Adrenal gland (tissue), 12 donors: Measurements from ENCODE around the gene STARD9. TPM values are rescaled to one million over a fixed set of nuclear protein-coding genes. Genes with fewer than 3 reads are reported as not detected.

ENCODE experiments used
- DNase-seq, 7 donors: peaks; one replicate each; pipeline ENCODE4 v3.0.0-alpha.2; 2019 to 2020
- H3K27ac ChIP-seq, 5 donors: fragments of 200-600 bp; sonication (generic) in 4 of 5; 1 replicate in 3 of 5; 2 replicates in 2 of 5; pipeline versions ENCODE4 v1.5.1 to v1.8.0; 2016 to 2020; ENCODE audit warnings: mild to moderate bottlenecking in 1 of 5
- H3K27me3 ChIP-seq: fragments of 200-600 bp; 2 replicates; pipeline ENCODE4 v1.8.0; 2021
- H3K36me3 ChIP-seq, 2 donors: fragments of 200-600 bp; replicated peaks in 1 of 2; 1 replicate in 1 of 2; 2 replicates in 1 of 2; pipeline versions ENCODE4 v1.5.1 to v1.8.0; 2018 to 2022
- H3K4me1 ChIP-seq, 2 donors: fragments of 200-600 bp; replicated peaks in 1 of 2; 1 replicate in 1 of 2; 2 replicates in 1 of 2; pipeline versions ENCODE4 v1.5.1 to v1.8.0; 2018 to 2021
- H3K4me3 ChIP-seq, 4 donors: fragments of 200-600 bp; sonication (generic) in 3 of 4; one replicate each; pipeline ENCODE4 v1.5.1; 2016 to 2018
- H3K9me3 ChIP-seq, 3 donors: fragments of 200-600 bp; sonication (generic) in 1 of 3; replicated peaks in 1 of 3; 1 replicate in 2 of 3; 2 replicates in 1 of 3; pipeline versions ENCODE4 v1.5.1 to v1.8.0; 2016 to 2021
- CTCF ChIP-seq, 6 experiments: fragments of 450-650 bp in 4 of 6; fragments of 200-600 bp in 2 of 6; sonication (generic) in 1 of 6; IDR thresholded peaks; 1 replicate in 5 of 6; 2 replicates in 1 of 6; pipeline versions ENCODE4 v1.5.1 to v1.8.0; 2016 to 2021; ENCODE audit warnings: antibody characterized with exemption in 6 of 6, mild to moderate bottlenecking in 2 of 6, moderate library complexity in 1 of 6
- POLR2A ChIP-seq, 2 donors: fragments of 450-650 bp; IDR thresholded peaks; one replicate each; pipeline ENCODE4 v1.6.1; 2017; ENCODE audit warnings: antibody characterized with exemption in 2 of 2, mild to moderate bottlenecking in 2 of 2, moderate library complexity in 1 of 2
- WGBS, 4 donors: extraction: QIAGEN DNeasy Blood & Tissue Kit in 2 of 4; methylation state at CpG; one replicate each; pipeline versions ENCODE4 v1.1.5 to v1.1.7; 2013 to 2017; 5-methylcytosine and 5-hydroxymethylcytosine counted together
- intact Hi-C, 2 donors: fragments of 100-400 bp; cut with DNase I; formaldehyde crosslinking; loops; one replicate each; pipeline versions ENCODE4 v1.14.1 to v1.15.0; 2022 to 2023
- polyA plus RNA-seq, 3 donors: library from polyadenylated mRNA; stranded (reverse); fragments of 200-250 nt in 2 of 3; fragments of 350-450 nt in 1 of 3; fragmentation: Illumina TruSeq in 1 of 3; extraction: RNeasy Lipid Tissue Mini Kit (QIAGEN cat#74804) in 1 of 3; gene quantifications; one replicate each; pipeline ENCODE4 v1.2.3, GENCODE V29; 2013 to 2014
- total RNA-seq, 9 donors: library from RNA; depleted of rRNA in 4 of 9; stranded (reverse); fragments of >200 nt in 4 of 9; fragments of 120-200 nt in 1 of 9; fragmentation: NEBNext Ultra II Directional in 1 of 9; extraction: Animal tissue kit (Norgen Biotek cat#: 25700) in 1 of 9; gene quantifications; one replicate each; pipeline versions ENCODE4 v1.1.0 to v1.2.4, GENCODE V29; 2013 to 2023
- donor health status: healthy with polysubstance abuse.
- donor health status: Bipolar disorder and iron deficiency.
- donor health status: DM: yes; HTN: yes; CAD: no.
- donor health status: DM: no; HTN: no; CAD: no.
- donor health status: DM: no; HTN: no; CAD: no.
- donor health status: DM: yes; HTN: yes; CAD: no.

STARD9 gene
- total and polyA plus RNA-seq, 12 donors = 0.71 to 8.7 (median 3.5) TPM

GRCh38 chr15:42704492-42704926, 129.1 kb downstream of the STARD9 start:
- WGBS, 4 donors = 25 to 56% (median 32%) methylated on average over 2 to 4 of the region's 4 CpGs
- H3K27ac ChIP-seq = no peak overlapping the region
- no peak overlapping the region for H3K4me3 ChIP-seq
- peak; percentile 69 to 89 (median 73) for DNase-seq
- H3K36me3 ChIP-seq = no peaks in the 10 kb centered on the region
- intact Hi-C loops = loop anchor here in 1 of 2 donors (5.0 kb wide), 1 partner anchor 223 kb away; no protein-coding TSS in a partner anchor
- TF ChIP-seq POLR2A (IDR thresholded peaks at IDR 0.05) = no peak
- TF ChIP-seq CTCF (IDR thresholded peaks at IDR 0.05) = peak; percentile 54 to 86 (median 80)
- no peaks in the 10 kb centered on the region for H3K27me3 ChIP-seq
- no peaks in the 10 kb centered on the region for H3K4me1 ChIP-seq
- no peaks in the 10 kb centered on the region for H3K9me3 ChIP-seq

- WGBS, 4 donors = 92 to 98% (median 96%) methylated on average over 5 of the region's 5 CpGs
- no peak overlapping the region for H3K4me3 ChIP-seq
- H3K27me3 ChIP-seq = no peaks in the 10 kb centered on the region
- intact Hi-C loops = no loop called here
- no peak for TF ChIP-seq CTCF (IDR thresholded peaks at IDR 0.05)
- TF ChIP-seq POLR2A (IDR thresholded peaks at IDR 0.05) = no peak
- peak in 1 of 7 donors; percentile 25 for DNase-seq
- no peaks in the 10 kb centered on the region for H3K4me1 ChIP-seq
- H3K36me3 ChIP-seq = no peaks in the 10 kb centered on the region
- no peak overlapping the region for H3K27ac ChIP-seq
- no peaks in the 10 kb centered on the region for H3K9me3 ChIP-seq
Observed at GRCh38 chr15:42705336-42705735, 129.9 kb downstream of the STARD9 start.

- TF ChIP-seq CTCF (IDR thresholded peaks at IDR 0.05) = no peak
- TF ChIP-seq POLR2A (IDR thresholded peaks at IDR 0.05) = no peak
- no peak overlapping the region for H3K27ac ChIP-seq
- H3K4me1 ChIP-seq = no peaks in the 10 kb centered on the region
- 80 to 88% (median 83%) methylated on average over 2 of the region's 2 CpGs for WGBS, 4 donors
- no peak for DNase-seq
- no peaks in the 10 kb centered on the region for H3K27me3 ChIP-seq
- intact Hi-C loops = no loop called here
- no peak overlapping the region for H3K4me3 ChIP-seq
- H3K36me3 ChIP-seq = no peaks in the 10 kb centered on the region
- no peaks in the 10 kb centered on the region for H3K9me3 ChIP-seq
Observed at GRCh38 chr15:42707068-42707467, 131.7 kb downstream of the STARD9 start.

- no peaks in the 10 kb centered on the region for H3K36me3 ChIP-seq
- H3K4me3 ChIP-seq = no peak overlapping the region
- DNase-seq = no peak
- no peaks in the 10 kb centered on the region for H3K4me1 ChIP-seq
- WGBS, 4 donors = 74 to 85% (median 80%) methylated on average over 3 of the region's 3 CpGs
- TF ChIP-seq POLR2A (IDR thresholded peaks at IDR 0.05) (no peak), CTCF (IDR thresholded peaks at IDR 0.05) (no peak)
- intact Hi-C loops = no loop called here
- no peaks in the 10 kb centered on the region for H3K27me3 ChIP-seq
- no peak overlapping the region for H3K27ac ChIP-seq
- no peaks in the 10 kb centered on the region for H3K9me3 ChIP-seq
Observed at GRCh38 chr15:42707873-42708544, 132.6 kb downstream of the STARD9 start.
